ENCODE data around the gene MBD3L3. TPM values are rescaled to one million over a fixed set of nuclear protein-coding genes. Genes with fewer than 3 reads are reported as not detected.
A peak's percentile ranks its signal among the peaks of the same experiment; 100 is the strongest.

Gene MBD3L3
- total and polyA plus RNA-seq, 9 of the 15 experiments (the other 6 are each of a cell fraction or from before 2014, with no cell fraction given): not detected

DNA sequence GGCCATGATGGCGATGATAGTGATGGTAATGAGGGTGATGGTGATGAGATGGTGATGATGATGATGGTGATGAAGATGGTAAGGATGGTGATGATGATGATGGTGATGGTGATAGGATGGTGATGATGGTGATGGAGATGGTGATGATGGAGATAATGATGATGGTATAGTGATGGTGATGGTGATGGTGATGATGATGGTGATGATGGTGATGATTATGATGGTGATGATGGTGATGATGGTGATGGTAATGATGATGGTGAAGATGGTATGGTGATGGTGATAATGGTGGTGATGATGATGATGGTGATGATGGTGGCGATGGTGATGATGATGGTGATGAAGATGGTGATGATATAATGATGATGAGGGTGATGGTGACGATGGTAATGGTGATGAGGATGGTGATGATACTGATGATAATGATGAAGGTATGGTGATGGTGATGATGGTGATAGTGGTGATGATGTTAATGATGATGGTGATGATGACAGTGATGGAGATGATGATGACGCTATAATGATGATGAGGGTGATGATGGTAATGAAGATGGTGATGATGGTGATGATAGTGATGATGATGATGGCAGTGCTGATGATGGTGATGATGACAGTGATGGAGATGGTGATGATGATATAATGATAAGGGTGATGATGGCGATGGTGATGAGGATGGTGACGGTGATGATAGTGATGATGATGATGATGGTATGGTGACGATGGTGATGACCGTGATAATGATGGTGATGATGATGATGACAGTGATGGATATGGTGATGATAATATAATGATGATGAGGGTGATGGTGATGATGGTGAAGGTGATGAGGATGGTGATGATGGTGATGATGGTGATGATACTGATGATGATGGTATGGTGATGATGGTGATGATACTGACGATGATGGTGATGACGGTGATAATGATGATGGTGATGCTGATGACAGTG is 48.5 kb upstream of the MBD3L3 start (continued):
- TF ChIP-seq, protein P1, sequence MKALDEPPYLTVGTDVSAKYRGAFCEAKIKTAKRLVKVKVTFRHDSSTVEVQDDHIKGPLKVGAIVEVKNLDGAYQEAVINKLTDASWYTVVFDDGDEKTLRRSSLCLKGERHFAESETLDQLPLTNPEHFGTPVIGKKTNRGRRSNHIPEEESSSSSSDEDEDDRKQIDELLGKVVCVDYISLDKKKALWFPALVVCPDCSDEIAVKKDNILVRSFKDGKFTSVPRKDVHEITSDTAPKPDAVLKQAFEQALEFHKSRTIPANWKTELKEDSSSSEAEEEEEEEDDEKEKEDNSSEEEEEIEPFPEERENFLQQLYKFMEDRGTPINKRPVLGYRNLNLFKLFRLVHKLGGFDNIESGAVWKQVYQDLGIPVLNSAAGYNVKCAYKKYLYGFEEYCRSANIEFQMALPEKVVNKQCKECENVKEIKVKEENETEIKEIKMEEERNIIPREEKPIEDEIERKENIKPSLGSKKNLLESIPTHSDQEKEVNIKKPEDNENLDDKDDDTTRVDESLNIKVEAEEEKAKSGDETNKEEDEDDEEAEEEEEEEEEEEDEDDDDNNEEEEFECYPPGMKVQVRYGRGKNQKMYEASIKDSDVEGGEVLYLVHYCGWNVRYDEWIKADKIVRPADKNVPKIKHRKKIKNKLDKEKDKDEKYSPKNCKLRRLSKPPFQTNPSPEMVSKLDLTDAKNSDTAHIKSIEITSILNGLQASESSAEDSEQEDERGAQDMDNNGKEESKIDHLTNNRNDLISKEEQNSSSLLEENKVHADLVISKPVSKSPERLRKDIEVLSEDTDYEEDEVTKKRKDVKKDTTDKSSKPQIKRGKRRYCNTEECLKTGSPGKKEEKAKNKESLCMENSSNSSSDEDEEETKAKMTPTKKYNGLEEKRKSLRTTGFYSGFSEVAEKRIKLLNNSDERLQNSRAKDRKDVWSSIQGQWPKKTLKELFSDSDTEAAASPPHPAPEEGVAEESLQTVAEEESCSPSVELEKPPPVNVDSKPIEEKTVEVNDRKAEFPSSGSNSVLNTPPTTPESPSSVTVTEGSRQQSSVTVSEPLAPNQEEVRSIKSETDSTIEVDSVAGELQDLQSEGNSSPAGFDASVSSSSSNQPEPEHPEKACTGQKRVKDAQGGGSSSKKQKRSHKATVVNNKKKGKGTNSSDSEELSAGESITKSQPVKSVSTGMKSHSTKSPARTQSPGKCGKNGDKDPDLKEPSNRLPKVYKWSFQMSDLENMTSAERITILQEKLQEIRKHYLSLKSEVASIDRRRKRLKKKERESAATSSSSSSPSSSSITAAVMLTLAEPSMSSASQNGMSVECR (CRISPR knock-in tag; IDR thresholded peaks at IDR 0.05): no peak
- TF ChIP-seq, protein P2, sequence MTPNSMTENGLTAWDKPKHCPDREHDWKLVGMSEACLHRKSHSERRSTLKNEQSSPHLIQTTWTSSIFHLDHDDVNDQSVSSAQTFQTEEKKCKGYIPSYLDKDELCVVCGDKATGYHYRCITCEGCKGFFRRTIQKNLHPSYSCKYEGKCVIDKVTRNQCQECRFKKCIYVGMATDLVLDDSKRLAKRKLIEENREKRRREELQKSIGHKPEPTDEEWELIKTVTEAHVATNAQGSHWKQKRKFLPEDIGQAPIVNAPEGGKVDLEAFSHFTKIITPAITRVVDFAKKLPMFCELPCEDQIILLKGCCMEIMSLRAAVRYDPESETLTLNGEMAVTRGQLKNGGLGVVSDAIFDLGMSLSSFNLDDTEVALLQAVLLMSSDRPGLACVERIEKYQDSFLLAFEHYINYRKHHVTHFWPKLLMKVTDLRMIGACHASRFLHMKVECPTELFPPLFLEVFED (CRISPR knock-in tag; conservative IDR thresholded peaks at IDR 0.05): no peak
- TF ChIP-seq MTA1 (IDR thresholded peaks at IDR 0.05; ENCODE audit: borderline replicate concordance): 0 out of 2 replicates have a peak, but pooled peaks have one; percentile 17
- no peak for TF ChIP-seq BDP1 (IDR thresholded peaks at IDR 0.05; ENCODE audit: insufficient read depth, insufficient read length)
- no peak for TF ChIP-seq PML (IDR thresholded peaks at IDR 0.05; ENCODE audit: low read length)
- no peak for TF ChIP-seq ZNF586 (CRISPR knock-in tag; conservative IDR thresholded peaks at IDR 0.05)
- TF ChIP-seq, protein P3, sequence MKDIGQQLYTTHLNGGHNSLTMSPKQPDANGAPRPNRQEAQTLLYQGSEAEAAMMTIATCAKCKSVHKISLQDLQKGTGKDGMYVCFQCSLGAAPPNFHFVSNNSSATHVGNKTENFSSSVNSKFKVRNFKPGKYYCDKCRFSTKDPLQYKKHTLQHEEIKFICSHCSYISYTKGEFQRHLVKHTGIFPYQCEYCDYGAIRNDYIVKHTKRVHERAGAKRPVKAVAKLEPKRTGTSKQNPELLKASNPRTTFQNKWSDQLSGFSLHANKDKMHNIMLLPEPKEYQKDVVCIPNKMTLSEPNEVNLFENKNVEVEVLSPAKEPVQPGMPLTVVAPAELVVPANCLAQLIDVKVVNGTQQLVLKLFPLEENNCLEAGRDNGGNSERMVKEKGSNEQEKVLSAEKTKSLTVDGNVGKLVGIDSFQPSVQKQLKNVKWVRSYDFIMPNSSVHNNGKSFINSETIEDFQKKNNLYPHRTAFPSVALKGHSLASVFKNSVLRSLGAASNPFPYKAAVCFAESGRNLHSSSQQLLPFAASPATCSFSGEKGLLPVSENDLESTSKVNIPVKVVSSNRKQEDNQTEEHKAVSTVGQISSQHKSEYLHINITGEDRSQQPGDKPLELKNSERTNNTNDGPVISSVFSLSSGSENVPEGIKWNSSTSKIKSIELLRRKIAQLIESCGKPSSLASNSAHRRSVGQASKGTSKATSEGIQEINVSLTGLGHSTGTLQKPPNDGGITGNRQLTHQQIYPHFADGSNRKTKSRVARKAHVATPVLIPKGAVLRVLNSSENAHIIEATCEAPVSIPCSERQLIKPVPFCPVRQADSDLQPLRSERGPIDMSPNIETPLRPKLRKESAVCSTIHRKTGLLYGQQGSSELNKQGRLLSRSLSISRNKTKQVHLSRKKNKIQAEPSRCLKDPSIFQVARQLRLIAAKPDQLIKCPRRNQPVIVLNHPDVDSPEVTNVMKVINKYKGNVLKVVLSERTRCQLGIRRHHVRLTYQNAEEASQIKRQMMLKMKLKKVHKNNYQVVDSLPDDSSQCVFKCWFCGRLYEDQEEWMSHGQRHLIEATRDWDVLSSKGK (CRISPR knock-in tag; IDR thresholded peaks at IDR 0.05): no peak
- TF ChIP-seq NR1H2 (CRISPR knock-in tag; IDR thresholded peaks at IDR 0.05): no peak

Measured in K562 (cell line).